C1 segment of cervical spinal cord (tissue), 14 donors: Measurements from ENCODE around the gene B3GALT6.

Source experiments
- DNase-seq, 14 donors: peaks; one replicate each; lab custom pipeline; 2025; lab: John Stamatoyannopoulos, UW

The B3GALT6 gene

GRCh38 chr1:1215881-1216605 is 16.0 kb upstream of the B3GALT6 start:
- DNase-seq = no peak

- DNase-seq = no peak
These were observed 15.0 kb upstream of the B3GALT6 start for GRCh38 chr1:1216770-1217620.

GRCh38 chr1:1217621-1218523 is 14.2 kb upstream of the B3GALT6 start:
- DNase-seq = peak in 1 of 14 donors; percentile 86

GRCh38 chr1:1218524-1219200 is 13.4 kb upstream of the B3GALT6 start:
- DNase-seq = no peak

- DNase-seq = no peak
These were observed 12.7 kb upstream of the B3GALT6 start for GRCh38 chr1:1219341-1219740.

- DNase-seq = no peak
These were observed 11.8 kb upstream of the B3GALT6 start for GRCh38 chr1:1220197-1220596.

- no peak for DNase-seq
These were observed 10.0 kb upstream of the B3GALT6 start for GRCh38 chr1:1221887-1222574.

GRCh38 chr1:1222575-1223225 is 9.3 kb upstream of the B3GALT6 start:
- DNase-seq = no peak

GRCh38 chr1:1223321-1223720 is 8.7 kb upstream of the B3GALT6 start:
- no peak for DNase-seq

GRCh38 chr1:1223891-1224290 is 8.1 kb upstream of the B3GALT6 start:
- no peak for DNase-seq

- no peak for DNase-seq
These were observed 6.7 kb upstream of the B3GALT6 start for GRCh38 chr1:1225238-1225845.

GRCh38 chr1:1225913-1226312 is 6.1 kb upstream of the B3GALT6 start:
- peak in 1 of 14 donors; percentile 80 for DNase-seq

- no peak for DNase-seq
These were observed 5.3 kb upstream of the B3GALT6 start for GRCh38 chr1:1226566-1227362.

GRCh38 chr1:1227386-1227785 is 4.7 kb upstream of the B3GALT6 start:
- no peak for DNase-seq

GRCh38 chr1:1228187-1228586 is 3.9 kb upstream of the B3GALT6 start:
- no peak for DNase-seq

GRCh38 chr1:1228596-1229321 is 3.3 kb upstream of the B3GALT6 start:
- DNase-seq = no peak

- DNase-seq = no peak
These were observed 2.3 kb upstream of the B3GALT6 start for GRCh38 chr1:1229770-1230169.
